Adrenal gland (tissue), 12 donors: ENCODE results near the gene TPP1. TPM values are rescaled to one million over a fixed set of nuclear protein-coding genes. Genes with fewer than 3 reads are reported as not detected.

ENCODE experiments used
- DNase-seq, 7 donors: peaks; one replicate each; pipeline ENCODE4 v3.0.0-alpha.2; 2019 to 2020
- H3K27ac ChIP-seq, 5 donors: fragments of 200-600 bp; sonication (generic) in 4 of 5; 1 replicate in 3 of 5; 2 replicates in 2 of 5; pipeline versions ENCODE4 v1.5.1 to v1.8.0; 2016 to 2020; ENCODE audit warnings: mild to moderate bottlenecking in 1 of 5
- H3K27me3 ChIP-seq: fragments of 200-600 bp; 2 replicates; pipeline ENCODE4 v1.8.0; 2021
- H3K36me3 ChIP-seq, 2 donors: fragments of 200-600 bp; replicated peaks in 1 of 2; 1 replicate in 1 of 2; 2 replicates in 1 of 2; pipeline versions ENCODE4 v1.5.1 to v1.8.0; 2018 to 2022
- H3K4me1 ChIP-seq, 2 donors: fragments of 200-600 bp; replicated peaks in 1 of 2; 1 replicate in 1 of 2; 2 replicates in 1 of 2; pipeline versions ENCODE4 v1.5.1 to v1.8.0; 2018 to 2021
- H3K4me3 ChIP-seq, 4 donors: fragments of 200-600 bp; sonication (generic) in 3 of 4; one replicate each; pipeline ENCODE4 v1.5.1; 2016 to 2018
- H3K9me3 ChIP-seq, 3 donors: fragments of 200-600 bp; sonication (generic) in 1 of 3; replicated peaks in 1 of 3; 1 replicate in 2 of 3; 2 replicates in 1 of 3; pipeline versions ENCODE4 v1.5.1 to v1.8.0; 2016 to 2021
- CTCF ChIP-seq, 6 experiments: fragments of 450-650 bp in 4 of 6; fragments of 200-600 bp in 2 of 6; sonication (generic) in 1 of 6; IDR thresholded peaks; 1 replicate in 5 of 6; 2 replicates in 1 of 6; pipeline versions ENCODE4 v1.5.1 to v1.8.0; 2016 to 2021; ENCODE audit warnings: antibody characterized with exemption in 6 of 6, mild to moderate bottlenecking in 2 of 6, moderate library complexity in 1 of 6
- POLR2A ChIP-seq, 2 donors: fragments of 450-650 bp; IDR thresholded peaks; one replicate each; pipeline ENCODE4 v1.6.1; 2017; ENCODE audit warnings: antibody characterized with exemption in 2 of 2, mild to moderate bottlenecking in 2 of 2, moderate library complexity in 1 of 2
- WGBS, 4 donors: extraction: QIAGEN DNeasy Blood & Tissue Kit in 2 of 4; methylation state at CpG; one replicate each; pipeline versions ENCODE4 v1.1.5 to v1.1.7; 2013 to 2017; 5-methylcytosine and 5-hydroxymethylcytosine counted together
- intact Hi-C, 2 donors: fragments of 100-400 bp; cut with DNase I; formaldehyde crosslinking; loops; one replicate each; pipeline versions ENCODE4 v1.14.1 to v1.15.0; 2022 to 2023
- polyA plus RNA-seq, 3 donors: library from polyadenylated mRNA; stranded (reverse); fragments of 200-250 nt in 2 of 3; fragments of 350-450 nt in 1 of 3; fragmentation: Illumina TruSeq in 1 of 3; extraction: RNeasy Lipid Tissue Mini Kit (QIAGEN cat#74804) in 1 of 3; gene quantifications; one replicate each; pipeline ENCODE4 v1.2.3, GENCODE V29; 2013 to 2014
- total RNA-seq, 9 donors: library from RNA; depleted of rRNA in 4 of 9; stranded (reverse); fragments of >200 nt in 4 of 9; fragments of 120-200 nt in 1 of 9; fragmentation: NEBNext Ultra II Directional in 1 of 9; extraction: Animal tissue kit (Norgen Biotek cat#: 25700) in 1 of 9; gene quantifications; one replicate each; pipeline versions ENCODE4 v1.1.0 to v1.2.4, GENCODE V29; 2013 to 2023
- donor health status: healthy with polysubstance abuse.
- donor health status: Bipolar disorder and iron deficiency.
- donor health status: DM: yes; HTN: yes; CAD: no.
- donor health status: DM: no; HTN: no; CAD: no.
- donor health status: DM: no; HTN: no; CAD: no.
- donor health status: DM: yes; HTN: yes; CAD: no.

The TPP1 gene
- total and polyA plus RNA-seq, 12 donors: 53.2 to 464 (median 288) TPM

- H3K4me1 ChIP-seq: peaks cover 14 to 28% of the 10 kb centered on the region in 2 donors
- peak in 1 of 7 donors; percentile 50 for DNase-seq
- H3K4me3 ChIP-seq: no peak overlapping the region
- peaks cover 0 to 39% of the 10 kb centered on the region in 2 donors for H3K36me3 ChIP-seq
- intact Hi-C loops: loop anchor here (5.0 to 10.0 kb wide), 2 partner anchors 65 to 82 kb away; partner anchors contain the start of gene MRPL17 (in 1 of the 2)
- WGBS, 4 donors: 75 to 95% (median 88%) methylated on average over 2 of the region's 2 CpGs
- H3K27ac ChIP-seq: no peak overlapping the region
- H3K27me3 ChIP-seq: no peaks in the 10 kb centered on the region
- no peaks in the 10 kb centered on the region for H3K9me3 ChIP-seq
- TF ChIP-seq POLR2A (IDR thresholded peaks at IDR 0.05) (no peak), CTCF (IDR thresholded peaks at IDR 0.05) (no peak)
Observed at GRCh38 chr11:6599881-6600390, 19.3 kb downstream of the TPP1 start.

- no peak for DNase-seq
- Histone ChIP-seq H3K9me3 (no peaks in the 10 kb centered on the region), H3K4me1 (peaks cover 11 to 23% of the 10 kb centered on the region in 2 donors), H3K36me3 (peaks cover 0 to 39% of the 10 kb centered on the region in 2 donors), H3K27ac (no peak overlapping the region), H3K27me3 (no peaks in the 10 kb centered on the region), H3K4me3 (no peak overlapping the region)
- intact Hi-C loops: loop anchor here in 1 of 2 donors (10.0 kb wide), 1 partner anchor 65 kb away; no protein-coding TSS in a partner anchor
- WGBS, 4 donors: 86 to 94% (median 90%) methylated on average over 1 of the region's 1 CpG
- TF ChIP-seq CTCF (IDR thresholded peaks at IDR 0.05): no peak
- no peak for TF ChIP-seq POLR2A (IDR thresholded peaks at IDR 0.05)
Observed at GRCh38 chr11:6599449-6599848, 19.8 kb downstream of the TPP1 start.

GRCh38 chr11:6598555-6598954 lies 20.7 kb downstream of the TPP1 start:
- intact Hi-C loops: loop anchor here in 1 of 2 donors (10.0 kb wide), 1 partner anchor 64 kb away; no protein-coding TSS in a partner anchor
- peak overlapping the region in 1 of 5 donors; percentile 7 for H3K27ac ChIP-seq

More at GRCh38 chr11:6598555-6598954, 20.7 kb downstream of the TPP1 start:
- H3K4me1 ChIP-seq: peaks cover 11 to 22% of the 10 kb centered on the region in 2 donors
- WGBS, 4 donors: 93 to 99% (median 97%) methylated on average over 3 of the region's 3 CpGs
- DNase-seq: no peak
- no peaks in the 10 kb centered on the region for H3K27me3 ChIP-seq
- TF ChIP-seq CTCF (IDR thresholded peaks at IDR 0.05) (no peak), POLR2A (IDR thresholded peaks at IDR 0.05) (no peak)
- H3K9me3 ChIP-seq: no peaks in the 10 kb centered on the region
- H3K4me3 ChIP-seq: no peak overlapping the region
- H3K36me3 ChIP-seq: peaks cover 0 to 42% of the 10 kb centered on the region in 2 donors
